ENCODE data around the gene WDFY2. TPM values are rescaled to one million over a fixed set of nuclear protein-coding genes. Genes with fewer than 3 reads are reported as not detected.

The WDFY2 gene
- total RNA-seq, 1 experiment from 2014 or later = 14.1 TPM

DNA sequence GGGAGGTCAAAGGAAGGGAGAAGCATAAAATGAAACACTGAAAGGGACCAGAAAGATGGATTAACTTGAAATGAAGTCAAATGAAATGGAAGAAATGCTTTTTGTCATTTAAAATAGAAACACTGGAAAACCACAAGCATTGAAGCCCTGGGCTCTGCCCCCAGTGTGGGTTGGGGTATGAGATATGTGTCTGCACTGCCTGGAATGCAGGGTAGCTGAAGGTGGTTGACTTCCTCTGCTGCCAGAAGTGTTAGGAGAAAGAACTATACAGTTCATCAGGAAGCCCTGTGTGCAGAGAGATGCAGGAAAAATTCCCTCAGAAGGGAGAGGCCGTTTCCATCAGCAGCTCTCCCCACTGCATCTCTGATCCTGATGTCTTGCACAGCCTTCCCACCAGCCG lies 150.5 kb downstream of the WDFY2 start:
- H3K4me2 ChIP-seq = no peak overlapping the region
- intact Hi-C loops (cut with micrococcal nuclease; ENCODE audit: unreplicated experiment) = loop anchor here (5.0 kb wide), 2 partner anchors 47 to 282 kb away; partner anchors contain the start of gene INTS6
- H3K27ac ChIP-seq = no peak overlapping the region
- H2AFZ ChIP-seq = no peak overlapping the region
- ChIA-PET POLR2A (ENCODE audit: unreplicated experiment) (no interaction called here), CTCF (no interaction called here)
- no peak for DNase-seq
- H4K20me1 ChIP-seq (ENCODE audit: insufficient read depth) = no peaks in the 10 kb centered on the region
- TF ChIP-seq EZH2 (IDR thresholded peaks at IDR 0.05; ENCODE audit: low read depth) (no peak), CTCF (conservative IDR thresholded peaks at IDR 0.05) (no peak)
- no peaks in the 10 kb centered on the region for H3K9me3 ChIP-seq (ENCODE audit: insufficient read depth, low read depth)
- H3K4me3 ChIP-seq = no peak overlapping the region
- H3K9me2 ChIP-seq (ENCODE audit: insufficient read depth) = no peaks in the 10 kb centered on the region
- peaks cover 11% of the 10 kb centered on the region for H3K4me1 ChIP-seq (replicated peaks; ENCODE audit: insufficient read depth)
- H3F3A ChIP-seq (ENCODE audit: insufficient read depth, low read depth) = no peaks in the 10 kb centered on the region
- H3K27me3 ChIP-seq (ENCODE audit: insufficient read depth, low read depth) = no peaks in the 10 kb centered on the region
- no peaks in the 10 kb centered on the region for H3K36me3 ChIP-seq (ENCODE audit: low read depth)
- no peaks in the 10 kb centered on the region for H3K79me2 ChIP-seq (ENCODE audit: low read depth)
- BruUV-seq (replicated peaks) = no TSS peak

DNA sequence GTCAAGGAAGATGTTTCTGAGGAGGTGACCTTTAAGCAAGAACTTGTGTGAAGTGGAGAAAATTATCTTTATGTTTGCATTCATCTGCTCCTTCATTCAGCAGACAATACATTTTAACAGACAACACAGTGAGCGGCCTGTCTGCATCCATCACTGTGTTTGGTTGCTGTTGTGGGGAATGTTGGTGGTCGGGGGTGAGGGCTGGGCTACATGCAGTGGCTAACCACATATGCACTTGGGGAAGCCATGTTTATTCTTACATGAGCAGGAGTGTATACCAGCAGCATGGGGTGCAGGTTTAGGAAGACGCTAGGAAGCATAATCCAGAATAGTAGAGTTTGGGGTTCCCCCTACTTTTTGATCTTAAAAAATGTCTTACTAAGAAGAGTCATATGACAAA lies 153.3 kb downstream of the WDFY2 start:
- Histone ChIP-seq H3K4me1 (replicated peaks; ENCODE audit: insufficient read depth) (0 out of 2 replicates have a peak, but pooled peaks cover 5% of the 10 kb centered on the region), H3K36me3 (ENCODE audit: low read depth) (no peaks in the 10 kb centered on the region), H3F3A (ENCODE audit: insufficient read depth, low read depth) (no peaks in the 10 kb centered on the region), H3K27ac (no peak overlapping the region), H2AFZ (no peak overlapping the region), H3K4me3 (no peak overlapping the region), H4K20me1 (ENCODE audit: insufficient read depth) (no peaks in the 10 kb centered on the region), H3K27me3 (ENCODE audit: insufficient read depth, low read depth) (no peaks in the 10 kb centered on the region), H3K9me3 (ENCODE audit: insufficient read depth, low read depth) (no peaks in the 10 kb centered on the region), H3K79me2 (ENCODE audit: low read depth) (no peaks in the 10 kb centered on the region), H3K9me2 (ENCODE audit: insufficient read depth) (no peaks in the 10 kb centered on the region), H3K4me2 (no peak overlapping the region)
- DNase-seq = no peak
- TF ChIP-seq CTCF (conservative IDR thresholded peaks at IDR 0.05) (no peak), EZH2 (IDR thresholded peaks at IDR 0.05; ENCODE audit: low read depth) (no peak)
- no TSS peak for BruUV-seq (replicated peaks)
- CTCF ChIA-PET = no interaction called here
- intact Hi-C loops (cut with micrococcal nuclease; ENCODE audit: unreplicated experiment) = no loop called here
- POLR2A ChIA-PET (ENCODE audit: unreplicated experiment) = no interaction called here

DNA sequence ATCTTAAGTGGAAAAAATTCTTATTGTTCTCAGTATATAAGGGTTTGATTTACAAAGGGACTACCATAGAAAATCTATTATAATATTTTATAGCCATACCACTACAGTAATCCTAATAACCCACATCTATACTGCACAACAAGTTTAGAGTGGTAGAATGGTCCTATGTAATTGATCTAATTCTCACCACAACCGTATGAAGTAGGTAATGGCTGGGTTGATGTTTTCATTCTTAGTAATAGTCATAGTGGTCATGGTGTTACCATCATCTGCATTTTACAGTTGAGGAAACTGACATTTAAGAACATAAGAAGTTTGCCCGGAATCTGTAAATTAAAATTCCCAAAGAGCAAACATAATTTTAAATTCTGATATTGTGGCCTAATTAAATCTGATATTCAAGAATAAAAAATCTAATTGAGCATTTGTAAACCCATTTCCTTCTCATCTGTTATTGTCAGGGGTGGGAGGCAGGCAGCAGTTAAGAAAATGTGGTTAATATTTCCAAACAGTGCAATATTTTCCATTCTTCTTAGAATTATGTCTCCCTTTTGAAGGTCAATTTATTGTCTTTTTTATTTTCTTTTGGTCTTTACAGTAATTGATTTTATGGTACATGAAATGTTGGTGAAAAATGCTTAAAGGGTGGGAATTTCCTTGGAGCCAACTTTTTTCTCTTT lies 154.1 kb downstream of the WDFY2 start:
- H3K4me2 ChIP-seq = no peak overlapping the region
- H3K9me2 ChIP-seq (ENCODE audit: insufficient read depth) = no peaks in the 10 kb centered on the region
- POLR2A ChIA-PET (ENCODE audit: unreplicated experiment) = no interaction called here
- H3K4me3 ChIP-seq = no peak overlapping the region
- H3K27me3 ChIP-seq (ENCODE audit: insufficient read depth, low read depth) = no peaks in the 10 kb centered on the region
- no peaks in the 10 kb centered on the region for H4K20me1 ChIP-seq (ENCODE audit: insufficient read depth)
- no peaks in the 10 kb centered on the region for H3F3A ChIP-seq (ENCODE audit: insufficient read depth, low read depth)
- no TSS peak for BruUV-seq (replicated peaks)
- DNase-seq = no peak
- TF ChIP-seq EZH2 (IDR thresholded peaks at IDR 0.05; ENCODE audit: low read depth) (no peak), CTCF (conservative IDR thresholded peaks at IDR 0.05) (no peak)
- H3K36me3 ChIP-seq (ENCODE audit: low read depth) = no peaks in the 10 kb centered on the region
- H3K9me3 ChIP-seq (ENCODE audit: insufficient read depth, low read depth) = no peaks in the 10 kb centered on the region
- H3K79me2 ChIP-seq (ENCODE audit: low read depth) = no peaks in the 10 kb centered on the region
- H3K4me1 ChIP-seq (replicated peaks; ENCODE audit: insufficient read depth) = 0 out of 2 replicates have a peak, but pooled peaks cover 5% of the 10 kb centered on the region
- CTCF ChIA-PET = no interaction called here
- no peak overlapping the region for H2AFZ ChIP-seq
- intact Hi-C loops (cut with micrococcal nuclease; ENCODE audit: unreplicated experiment) = no loop called here
- H3K27ac ChIP-seq = no peak overlapping the region

Data from PC-9 (cell line).